Measurements from ENCODE around the gene SUFU.
"Not testable (repeated sequence)": the region's sequence is repeated elsewhere in the genome, so short reads cannot be mapped to it uniquely, and the experiment has no call there.

SUFU gene

DNA sequence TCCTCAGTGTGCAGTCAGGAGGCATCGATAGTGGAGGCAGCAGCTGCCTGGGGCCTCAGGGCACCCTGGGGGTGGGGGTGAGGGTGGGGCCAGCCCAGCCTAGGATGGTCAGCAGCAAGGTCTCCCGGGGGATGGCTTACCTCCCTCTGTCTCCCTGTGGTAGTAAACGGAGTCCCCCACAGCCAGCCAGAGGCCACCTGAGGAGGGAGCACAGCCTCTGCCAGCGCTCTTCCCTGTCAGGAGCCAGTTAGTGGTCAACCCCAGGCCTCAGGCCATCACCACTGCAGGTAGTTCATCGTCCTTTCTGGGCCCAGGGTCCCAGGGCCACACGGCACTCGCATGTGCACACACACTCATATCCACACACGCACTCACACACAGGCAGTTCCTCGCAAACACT is 23.4 kb upstream of the SUFU start:
- no peak for DNase-seq (ENCODE audit: low spot score)

DNA sequence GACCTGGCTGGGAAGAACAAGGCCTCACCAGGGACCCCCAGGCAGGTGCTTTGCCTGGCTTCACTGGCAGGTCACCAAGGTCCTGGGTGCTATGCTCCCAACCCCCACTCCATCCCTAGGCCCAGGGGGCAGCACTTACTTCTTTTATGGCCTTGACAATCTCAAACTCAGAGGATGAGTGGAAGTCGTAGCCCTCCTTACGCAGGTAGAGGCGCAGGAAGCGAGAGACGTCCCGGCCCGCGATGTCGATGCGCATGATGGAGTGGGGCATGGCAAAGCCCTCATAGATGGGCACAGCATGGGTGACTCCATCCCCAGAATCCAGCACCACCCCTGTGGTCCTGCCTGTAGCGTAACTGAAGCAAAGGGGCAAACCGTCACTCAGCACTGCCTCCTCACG is 19.8 kb upstream of the SUFU start:
- DNase-seq (ENCODE audit: low spot score): no peak

DNA sequence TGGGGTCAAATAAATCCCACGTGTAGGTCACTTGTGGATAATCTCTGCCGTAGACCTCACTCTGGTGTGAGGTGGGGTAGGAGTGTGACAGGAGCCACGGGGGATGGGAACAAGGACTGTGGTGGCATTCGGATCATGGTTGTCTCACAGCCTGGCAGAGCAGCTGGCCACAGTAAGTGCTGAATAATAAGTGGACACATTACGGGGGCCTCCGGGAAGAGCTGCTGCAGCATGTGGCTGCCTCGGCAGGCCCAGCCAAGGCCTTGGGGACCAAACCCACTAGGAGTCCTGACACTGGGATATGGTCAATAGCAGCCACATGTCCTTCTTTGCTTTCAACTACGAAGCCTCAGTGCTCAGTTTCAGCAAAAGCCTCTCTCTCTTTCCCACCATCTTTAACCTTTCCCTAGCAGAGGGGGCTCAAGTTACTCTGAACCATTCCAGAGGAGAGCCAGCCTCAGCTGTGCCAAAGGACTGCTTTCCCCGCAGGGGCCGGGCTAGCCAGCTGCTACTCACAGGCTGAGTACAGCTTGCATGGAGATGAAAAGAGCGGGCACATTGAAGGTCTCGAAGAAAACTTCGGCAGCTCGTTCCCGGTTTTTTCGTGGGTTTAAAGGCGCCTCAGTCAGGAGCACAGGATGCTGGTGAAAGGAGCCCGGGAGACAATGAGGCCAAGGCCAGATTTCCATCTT is 18.5 kb upstream of the SUFU start:
- no peak for DNase-seq (ENCODE audit: low spot score)

DNA sequence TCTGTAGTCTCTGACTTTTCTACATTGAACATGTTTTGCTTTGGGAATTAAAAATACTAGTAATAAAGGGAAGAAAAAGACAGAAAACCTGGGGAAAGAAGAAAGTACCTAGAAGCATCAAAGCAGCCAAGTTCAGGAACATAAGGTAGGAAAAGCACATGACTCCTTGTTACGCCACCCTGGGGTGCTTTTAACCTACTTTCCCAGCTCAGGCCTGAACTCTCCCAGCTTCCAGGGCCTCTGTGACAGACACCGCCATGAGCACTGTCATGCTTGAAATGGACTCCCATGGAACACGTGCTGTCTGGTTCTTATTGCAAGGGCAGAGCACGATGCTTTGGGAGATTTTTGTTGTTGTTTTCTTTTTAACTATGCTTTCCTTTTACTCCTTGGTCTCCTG is 12.6 kb upstream of the SUFU start:
- no peak for DNase-seq (ENCODE audit: low spot score)

DNA sequence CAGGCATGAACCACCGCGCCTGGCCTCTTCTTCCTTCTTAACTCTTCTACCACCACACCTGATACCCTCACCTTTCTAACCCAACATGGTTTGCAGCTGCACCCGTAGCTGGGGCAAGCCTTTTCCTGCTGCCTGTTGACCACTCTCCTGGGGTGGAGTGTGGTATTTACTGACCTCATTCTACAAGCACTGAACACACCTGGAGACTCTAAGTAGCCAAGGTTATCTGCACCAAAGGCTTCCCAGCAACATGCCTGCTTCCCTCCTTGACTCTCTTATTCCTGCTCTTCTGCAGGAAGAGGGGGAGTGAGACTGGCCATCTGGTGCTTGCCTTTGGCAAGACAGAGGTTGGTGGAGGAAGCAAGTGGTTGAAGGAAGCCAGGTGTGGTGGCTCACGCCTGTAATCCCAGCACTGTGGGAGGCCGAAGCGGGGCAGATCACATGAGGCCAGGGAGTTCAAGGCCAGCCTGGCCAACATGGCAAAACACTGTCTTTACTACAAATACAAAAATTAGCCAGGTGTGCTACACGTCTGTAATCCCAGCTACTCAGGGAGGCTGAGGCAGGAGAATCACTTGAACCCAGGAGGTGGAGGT is 11.3 kb upstream of the SUFU start:
- DNase-seq (ENCODE audit: low spot score): no peak

DNA sequence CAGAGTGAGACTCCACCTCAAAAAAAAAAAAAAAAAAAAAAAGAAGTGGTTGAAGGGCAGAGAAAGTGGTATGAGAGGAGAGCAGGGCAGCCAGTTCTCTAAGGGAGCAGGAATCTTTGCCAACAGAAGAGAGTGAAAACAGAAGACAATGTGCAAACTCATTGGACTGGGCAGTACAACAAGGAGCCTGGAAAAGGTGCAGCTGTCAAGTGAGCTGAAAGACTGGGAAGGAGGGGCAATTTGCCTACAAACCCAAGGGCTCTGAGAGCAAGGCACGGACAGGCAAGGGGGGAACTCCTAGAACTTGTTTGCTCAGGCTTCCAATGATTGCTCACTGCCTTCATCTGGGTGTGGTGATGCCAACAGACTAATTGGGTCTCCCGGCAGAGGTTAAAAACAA is 10.8 kb upstream of the SUFU start:
- no peak for DNase-seq (ENCODE audit: low spot score)

DNA sequence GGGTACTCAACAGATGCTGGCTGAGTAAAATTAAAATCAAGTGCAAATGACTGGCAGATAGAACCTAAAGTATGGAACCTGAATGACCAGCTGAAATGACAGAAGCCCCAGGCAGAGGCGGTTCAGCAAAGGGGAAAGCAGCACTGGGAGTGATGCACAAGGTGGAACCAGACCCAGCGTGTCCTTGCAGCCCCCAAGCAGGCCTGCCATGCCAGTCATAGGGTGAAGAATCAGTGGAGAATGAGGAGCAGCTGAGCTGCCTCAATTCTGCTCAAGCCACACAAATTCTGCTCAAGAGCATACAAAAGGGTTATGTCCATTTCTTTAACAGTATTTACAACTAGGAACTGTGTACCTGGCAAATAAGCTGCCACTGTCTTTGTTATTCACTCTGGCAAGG is 10.0 kb upstream of the SUFU start:
- no peak for DNase-seq (ENCODE audit: low spot score)

DNA sequence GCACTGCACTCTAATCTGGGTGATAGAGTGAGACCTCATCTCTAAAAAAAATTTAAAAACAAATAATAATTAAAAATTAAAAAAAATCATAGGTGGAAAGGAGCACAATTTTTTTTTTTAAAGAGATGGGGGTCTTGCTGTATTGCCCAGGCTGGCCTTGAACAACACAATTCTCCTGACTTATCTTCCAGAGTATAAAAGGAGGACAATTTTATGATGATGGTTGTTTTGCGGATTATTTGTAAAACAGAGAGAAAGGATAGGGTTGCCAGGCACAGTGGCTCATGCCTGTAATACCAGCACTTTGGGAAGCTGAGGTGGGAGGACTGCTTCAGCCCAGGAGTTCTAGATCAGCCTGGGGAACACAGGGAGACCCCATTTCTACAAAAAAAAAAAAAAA is 6.2 kb upstream of the SUFU start:
- DNase-seq (ENCODE audit: low spot score): no peak

DNA sequence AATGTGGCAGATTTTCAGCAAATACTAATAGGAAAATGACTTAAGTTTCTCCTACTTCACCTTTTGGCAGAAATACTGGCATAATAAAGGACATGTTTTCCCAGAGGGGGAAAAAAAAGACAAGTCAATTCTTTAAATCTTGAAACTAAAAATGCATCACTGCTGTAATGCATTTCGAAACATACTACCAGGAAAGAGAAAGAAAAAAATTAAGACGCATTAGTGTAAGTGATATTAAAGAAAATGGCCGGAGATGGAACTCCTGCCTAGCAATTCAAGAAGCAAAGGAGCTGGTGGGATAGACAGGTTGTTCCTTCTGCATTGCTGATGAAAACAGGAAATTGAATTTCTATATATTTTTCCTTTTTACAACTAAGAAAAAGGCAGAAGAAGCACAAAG is 4.4 kb upstream of the SUFU start:
- no peak for DNase-seq (ENCODE audit: low spot score)

DNA sequence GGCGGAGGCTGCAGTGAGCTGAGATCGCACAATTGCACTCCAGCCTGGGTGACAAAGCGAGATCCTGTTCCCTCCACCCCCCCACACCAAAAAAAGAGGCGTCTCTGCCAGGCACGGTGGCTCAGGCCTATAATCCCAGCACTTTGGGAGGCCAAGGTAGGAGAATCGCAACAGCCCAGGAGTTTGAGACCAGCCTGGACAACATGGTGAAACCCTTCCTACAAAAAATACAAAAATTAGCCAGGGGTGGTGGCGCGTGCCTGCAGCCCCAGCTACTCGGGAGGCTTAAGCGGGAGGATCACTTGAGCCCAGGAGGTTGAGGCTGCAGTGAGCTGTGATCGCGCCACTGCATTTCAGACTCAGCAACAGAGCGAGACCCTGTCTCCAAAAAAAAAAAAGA is 3.1 kb upstream of the SUFU start:
- DNase-seq (ENCODE audit: low spot score): not testable (repeated sequence)

DNA sequence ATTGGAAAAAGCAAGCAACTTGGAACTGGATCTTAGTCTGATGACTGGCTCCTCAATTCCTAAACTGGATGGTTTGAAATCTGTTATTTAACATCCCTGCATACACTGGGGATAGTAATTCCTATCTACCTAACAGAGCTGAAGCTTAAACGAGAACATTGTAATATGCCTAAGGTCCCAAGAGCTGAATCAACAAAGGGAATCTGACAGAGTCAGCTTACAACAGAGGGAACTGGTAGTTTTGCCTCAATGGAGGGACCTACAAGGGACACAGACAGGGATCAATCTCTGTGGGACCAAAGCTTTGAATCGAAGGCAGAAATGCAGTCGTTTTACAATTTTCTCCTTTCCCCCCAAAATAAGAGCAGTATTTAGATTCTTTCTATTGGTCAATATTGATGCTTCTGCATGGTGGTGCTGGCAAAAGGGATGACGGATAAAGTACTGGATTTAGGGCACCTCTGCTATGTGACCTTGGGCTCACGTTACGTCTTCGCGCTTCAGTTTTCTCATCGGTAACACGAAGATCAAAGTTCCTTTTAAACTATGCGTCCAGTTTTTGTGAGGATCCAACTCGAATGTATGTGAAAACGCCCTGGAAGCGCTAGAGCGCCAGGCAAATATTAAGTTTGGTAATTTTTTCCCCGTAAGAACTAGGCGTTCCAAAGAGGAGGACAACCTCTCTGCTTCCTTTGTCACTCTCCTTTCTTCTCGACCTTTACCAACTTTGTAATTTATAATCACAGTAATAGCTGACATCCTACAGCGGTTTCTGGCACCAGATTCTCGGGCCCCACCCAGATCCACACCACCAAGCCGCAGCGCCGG is 2.4 kb upstream of the SUFU start:
- no peak for DNase-seq (ENCODE audit: low spot score)

DNA sequence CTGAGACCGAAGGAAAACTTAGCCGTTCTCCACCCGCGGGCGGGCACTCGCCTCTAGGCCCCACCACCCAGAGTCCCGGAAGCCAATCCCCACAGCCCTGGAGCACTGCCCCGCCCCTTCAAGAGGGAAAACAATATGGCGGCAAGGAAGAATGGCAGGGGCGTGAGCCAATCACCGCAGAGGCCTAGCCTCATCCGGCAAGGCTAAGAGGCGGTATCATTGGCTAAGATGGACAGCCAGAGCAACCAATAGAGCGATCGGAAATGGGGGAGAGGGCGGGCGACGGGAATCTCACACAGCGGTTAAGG is 1.8 kb upstream of the SUFU start:
- peak; percentile 93 for DNase-seq (ENCODE audit: low spot score)

DNA sequence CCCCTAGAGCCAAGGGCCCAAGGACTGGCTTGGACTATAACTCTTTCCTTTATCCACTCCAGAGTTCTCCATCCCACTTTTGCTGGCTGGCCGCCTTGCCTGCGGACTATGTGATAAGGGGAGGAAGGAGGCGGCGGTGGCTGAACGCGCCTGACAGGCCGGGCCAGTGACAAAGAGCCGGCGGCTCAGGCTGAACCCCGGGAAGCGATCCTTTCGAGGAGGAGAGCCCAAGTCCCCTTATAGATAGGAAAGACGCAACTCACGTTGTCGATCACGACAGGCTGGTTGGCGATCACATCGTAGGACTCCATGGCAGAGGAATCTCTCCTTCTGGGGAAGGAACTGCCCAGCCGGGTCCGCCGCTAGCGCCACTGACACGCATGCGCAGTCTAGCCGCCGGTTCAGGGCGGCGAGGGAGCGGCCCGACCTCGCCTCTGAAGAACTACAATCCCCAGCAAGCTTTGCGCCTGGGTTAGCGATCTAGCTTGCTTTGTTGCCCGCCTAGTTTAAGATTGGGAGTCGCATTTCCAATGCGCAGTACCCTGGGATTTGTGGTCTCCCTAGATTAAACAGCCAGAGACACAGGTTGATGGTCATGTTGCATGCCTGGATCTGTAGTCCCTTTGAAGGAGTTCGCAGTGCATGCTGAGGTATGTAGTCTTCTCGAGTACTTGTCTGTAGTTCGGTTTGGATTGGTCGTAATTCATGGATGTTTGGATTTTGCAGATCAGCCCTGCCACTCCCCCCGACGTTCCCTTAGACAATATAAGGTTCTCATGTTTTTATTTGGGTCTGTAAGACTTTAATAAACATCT is 1.2 kb upstream of the SUFU start, which contains the start of gene ACTR1A:
Gene ACTR1A, minus strand, starts transcription at position 376 of the 815 bp plus-strand sequence. Its CDS starts 65 bp downstream, at position 311.
- peak; percentile 84 for DNase-seq (ENCODE audit: low spot score)

DNA sequence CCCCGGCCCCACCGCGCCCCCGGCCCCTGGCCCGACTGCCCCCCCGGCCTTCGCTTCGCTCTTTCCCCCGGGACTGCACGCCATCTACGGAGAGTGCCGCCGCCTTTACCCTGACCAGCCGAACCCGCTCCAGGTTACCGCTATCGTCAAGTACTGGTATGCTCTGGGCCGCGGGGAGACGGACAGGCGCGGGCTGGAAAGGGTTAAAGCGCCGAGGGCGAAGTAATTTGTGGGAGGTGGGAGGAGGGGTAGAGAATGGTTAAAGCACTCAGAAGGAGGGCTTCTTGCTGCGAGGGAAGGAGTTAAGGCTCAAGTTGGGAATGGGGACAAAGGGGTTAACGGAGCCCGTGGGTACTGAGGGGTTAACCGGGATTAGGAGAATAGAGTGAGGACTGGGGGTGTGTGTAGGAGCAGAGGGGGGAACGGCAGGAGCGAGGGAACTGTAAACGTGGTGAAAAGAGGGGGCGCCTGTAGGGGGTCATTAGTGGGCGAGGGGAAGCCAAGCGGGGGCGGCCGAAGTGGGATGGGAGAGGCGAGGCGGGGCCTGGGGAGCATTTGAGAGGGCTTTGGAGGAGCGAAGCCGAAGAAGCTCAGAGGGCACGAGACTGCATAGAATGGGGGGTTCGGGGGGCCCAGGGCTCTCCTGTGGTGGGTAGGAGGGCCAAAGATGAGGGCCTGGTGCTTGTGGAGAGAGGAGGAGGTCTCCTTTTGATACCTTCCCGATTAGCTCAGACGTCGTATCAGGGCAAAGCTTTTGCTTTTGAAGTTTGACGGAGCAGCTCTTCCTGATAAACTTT is 605 bp downstream of the SUFU start:
- no peak for DNase-seq (ENCODE audit: low spot score)

DNA sequence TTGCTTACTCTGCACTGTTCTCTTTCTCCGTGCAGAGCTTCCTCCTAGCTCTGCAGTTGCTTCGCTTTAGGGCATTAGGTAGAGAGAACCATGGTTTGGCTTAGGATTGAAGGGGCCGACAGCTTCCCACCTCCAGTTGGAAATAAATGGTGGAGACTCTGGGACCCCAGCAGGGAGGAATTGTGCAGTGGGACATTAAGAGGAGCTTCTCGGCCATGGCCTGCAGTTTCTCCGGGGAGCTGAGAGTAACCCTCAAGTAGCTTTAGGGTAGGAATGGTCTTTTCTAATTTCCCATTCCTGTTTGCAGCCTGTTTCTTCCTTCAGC is 1.2 kb downstream of the SUFU start:
- no peak for DNase-seq (ENCODE audit: low spot score)

DNA sequence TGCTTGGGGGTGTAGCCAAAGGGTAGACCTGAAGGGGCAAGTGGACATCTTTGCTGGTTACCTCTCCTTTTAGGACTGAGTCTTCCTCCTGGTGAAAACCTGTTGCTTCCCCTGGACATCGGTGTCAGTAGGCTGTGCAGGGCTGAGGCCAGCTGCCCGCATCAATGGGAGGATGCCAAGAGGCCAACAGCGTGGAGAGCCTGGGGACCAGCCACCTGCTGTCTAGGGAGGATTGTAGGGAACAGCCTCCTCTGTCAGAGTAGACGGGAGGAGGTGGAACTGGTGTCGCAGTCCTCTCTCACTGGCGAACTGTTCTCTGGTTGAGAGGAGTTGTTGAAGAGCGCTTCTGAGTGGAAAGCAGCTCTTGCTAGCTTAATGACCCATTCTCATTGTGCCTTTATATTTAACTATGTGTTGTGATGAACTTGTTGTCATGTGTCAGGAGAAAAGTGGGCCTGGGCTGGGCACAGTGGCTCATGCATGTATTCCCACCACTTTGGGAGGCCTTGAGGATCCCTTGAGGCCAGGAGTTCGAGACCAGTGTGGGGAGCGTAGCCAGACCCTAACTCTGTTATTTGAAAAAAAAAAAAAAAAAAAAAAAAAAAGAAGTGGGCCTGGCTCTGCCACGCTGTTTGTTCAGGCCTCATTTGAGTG is 1.8 kb downstream of the SUFU start:
- no peak for DNase-seq (ENCODE audit: low spot score)

DNA sequence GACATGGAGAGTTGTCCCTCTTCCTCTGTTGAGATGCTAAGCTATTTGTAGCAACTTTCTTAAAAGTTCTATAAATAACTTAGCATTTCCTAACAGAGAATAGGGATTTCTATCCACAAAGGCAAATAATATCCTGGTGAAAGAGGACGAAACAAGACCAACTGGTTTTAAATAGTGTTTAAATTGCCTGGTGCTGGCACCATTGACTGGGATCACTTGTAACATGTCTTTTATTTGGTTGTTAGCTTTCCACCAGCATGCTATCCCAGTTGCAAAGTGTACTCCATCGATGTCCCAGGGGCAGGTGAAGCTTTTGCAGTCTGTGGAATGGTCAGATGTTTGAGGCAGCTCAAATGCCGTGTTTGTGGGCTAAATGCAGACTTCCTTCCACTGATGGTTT is 3.7 kb downstream of the SUFU start:
- DNase-seq (ENCODE audit: low spot score): no peak

DNA sequence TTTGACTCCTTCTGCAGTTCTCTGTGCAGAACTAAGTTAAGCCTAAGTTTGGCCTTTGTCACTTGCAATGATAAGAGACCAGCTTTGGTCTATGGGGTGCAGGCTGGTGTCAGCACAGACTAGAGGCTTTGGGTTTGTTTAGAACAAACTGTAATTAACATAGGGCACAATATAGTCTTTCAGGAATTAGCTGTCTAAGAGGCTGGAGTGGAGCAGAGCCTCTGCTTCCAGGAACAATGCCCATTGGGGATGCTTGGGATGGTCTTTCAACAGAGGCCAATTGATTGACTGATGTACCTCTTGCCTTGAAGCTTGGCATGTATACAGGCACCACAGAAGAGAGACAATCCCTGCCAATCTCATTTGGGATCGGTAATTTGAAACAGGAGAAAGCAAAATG is 4.7 kb downstream of the SUFU start:
- DNase-seq (ENCODE audit: low spot score): no peak

DNA sequence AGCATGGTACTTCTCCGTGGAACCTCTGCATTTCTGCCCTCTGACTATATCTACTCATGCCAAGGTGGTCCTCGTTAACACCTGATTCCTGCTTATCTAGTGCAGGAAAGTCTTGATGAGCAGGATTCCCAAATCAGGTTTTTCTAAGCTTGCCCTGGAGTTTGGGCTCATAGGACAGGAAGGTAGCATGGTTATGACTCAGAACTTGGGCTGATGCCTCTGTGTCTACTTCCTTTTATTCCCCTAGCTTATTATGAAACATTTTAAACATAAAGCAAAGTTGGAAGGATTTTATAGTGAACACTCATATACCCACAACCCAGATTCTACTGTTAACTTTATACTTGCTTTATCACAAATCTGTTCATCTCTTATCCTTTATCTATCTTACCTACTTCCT is 5.6 kb downstream of the SUFU start:
- DNase-seq (ENCODE audit: low spot score): no peak

DNA sequence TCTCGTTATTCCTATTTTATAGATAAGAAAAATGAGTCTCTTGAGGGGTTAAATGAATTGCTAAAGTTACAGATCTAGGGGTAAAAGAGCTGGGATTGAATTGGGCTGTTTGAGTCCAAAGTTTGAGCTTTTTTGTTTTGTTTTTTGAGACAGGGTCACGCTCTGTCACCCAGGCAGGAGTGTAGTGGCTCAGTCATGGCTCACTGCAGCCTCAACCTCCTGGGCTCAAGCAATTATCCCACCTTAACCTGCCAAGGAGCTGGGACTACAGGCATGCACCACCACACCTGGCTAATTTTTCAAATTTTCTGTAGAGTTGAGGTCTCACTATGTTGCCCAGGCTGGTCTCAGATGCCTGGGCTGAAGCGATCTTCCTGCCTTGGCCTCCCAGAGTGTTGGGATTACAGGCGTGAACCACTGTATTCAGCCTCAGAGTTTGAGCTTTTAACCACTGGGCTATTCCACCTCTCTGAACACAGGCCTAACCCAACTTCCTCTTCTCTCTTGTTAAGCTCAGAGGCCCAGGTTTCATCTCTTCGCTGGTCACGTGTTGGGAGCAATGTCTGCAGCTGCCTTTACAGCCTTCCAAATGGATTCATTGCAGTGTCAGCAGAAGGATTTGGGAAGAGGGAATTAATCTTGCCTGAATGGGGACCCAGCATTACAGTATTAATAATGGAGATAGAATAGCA is 8.0 kb downstream of the SUFU start:
- DNase-seq (ENCODE audit: low spot score): no peak
